Esophagus muscularis mucosa (tissue), 3 donors: Measurements from ENCODE around the gene JARID2.

Source experiments
- POLR2A ChIP-seq: fragments of 450-650 bp; IDR thresholded peaks from one replicate; pipeline ENCODE4 v1.6.1; 2017; ENCODE audit warnings: antibody characterized with exemption, moderate library complexity, mild to moderate bottlenecking, low read depth
- TF ChIP-seq, protein P1 (sequence below), 3 experiments: fragments of 200-600 bp in 2 of 3; fragments of 450-650 bp in 1 of 3; sonication (generic) in 2 of 3; IDR thresholded peaks; one replicate each; pipeline ENCODE4 v1.5.1; 2017 to 2019; ENCODE audit warnings: antibody characterized with exemption in 3 of 3, mild to moderate bottlenecking in 2 of 3, moderate library complexity in 1 of 3

DNA sequence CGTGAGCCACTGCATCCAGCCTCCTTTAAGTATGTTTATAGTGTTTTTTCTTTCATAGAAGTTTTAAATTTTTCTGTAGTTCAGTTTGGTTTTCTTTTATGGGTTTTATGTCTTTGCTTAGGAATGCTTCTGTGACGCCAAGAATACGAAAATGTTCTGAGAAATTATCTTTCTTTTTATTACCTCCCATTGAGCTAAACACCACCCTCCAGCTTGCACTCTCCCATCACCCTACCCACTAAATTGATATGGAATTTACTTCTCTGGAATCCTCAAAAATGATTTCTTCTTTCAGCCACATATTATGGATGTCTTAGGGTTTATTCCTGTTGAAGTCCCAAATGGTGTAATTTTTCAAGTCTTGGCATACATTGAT, 38.1 kb downstream of the JARID2 start:
- TF ChIP-seq, protein P1, sequence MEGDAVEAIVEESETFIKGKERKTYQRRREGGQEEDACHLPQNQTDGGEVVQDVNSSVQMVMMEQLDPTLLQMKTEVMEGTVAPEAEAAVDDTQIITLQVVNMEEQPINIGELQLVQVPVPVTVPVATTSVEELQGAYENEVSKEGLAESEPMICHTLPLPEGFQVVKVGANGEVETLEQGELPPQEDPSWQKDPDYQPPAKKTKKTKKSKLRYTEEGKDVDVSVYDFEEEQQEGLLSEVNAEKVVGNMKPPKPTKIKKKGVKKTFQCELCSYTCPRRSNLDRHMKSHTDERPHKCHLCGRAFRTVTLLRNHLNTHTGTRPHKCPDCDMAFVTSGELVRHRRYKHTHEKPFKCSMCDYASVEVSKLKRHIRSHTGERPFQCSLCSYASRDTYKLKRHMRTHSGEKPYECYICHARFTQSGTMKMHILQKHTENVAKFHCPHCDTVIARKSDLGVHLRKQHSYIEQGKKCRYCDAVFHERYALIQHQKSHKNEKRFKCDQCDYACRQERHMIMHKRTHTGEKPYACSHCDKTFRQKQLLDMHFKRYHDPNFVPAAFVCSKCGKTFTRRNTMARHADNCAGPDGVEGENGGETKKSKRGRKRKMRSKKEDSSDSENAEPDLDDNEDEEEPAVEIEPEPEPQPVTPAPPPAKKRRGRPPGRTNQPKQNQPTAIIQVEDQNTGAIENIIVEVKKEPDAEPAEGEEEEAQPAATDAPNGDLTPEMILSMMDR (IDR thresholded peaks at IDR 0.05), result no peak
- no peak for TF ChIP-seq POLR2A
